H1 (cell line): ENCODE measurements around the gene IL1A. TPM values are rescaled to one million over a fixed set of nuclear protein-coding genes. Genes with fewer than 3 reads are reported as not detected.
A peak's percentile ranks its signal among the peaks of the same experiment; 100 is the strongest.

Experiments
- ASH2L ChIP-seq: fragments of 200-600, 300-600 bp; sonication (generic); IDR thresholded peaks from one replicate; pipeline ENCODE4 v1.7.1; 2017; ENCODE audit warnings: low read length
- CBX5 ChIP-seq: fragments of 300-800, 300-1000 bp; sonication (generic); IDR thresholded peaks from 2 replicates; pipeline ENCODE4 v1.7.1; 2016; ENCODE audit warnings: antibody characterized with exemption, low read length, low read depth
- CEBPB ChIP-seq: IDR thresholded peaks from 2 replicates; pipeline ENCODE4 v1.6.1; 2012; ENCODE audit warnings: low read depth, low read length
- CHD1 ChIP-seq: IDR thresholded peaks from 2 replicates; pipeline ENCODE4 v1.6.1; 2012; ENCODE audit warnings: low read depth, low read length, improper control_type of control experiment
- CTBP2 ChIP-seq: IDR thresholded peaks from 2 replicates; pipeline ENCODE4 v1.7.0; 2011; ENCODE audit warnings: borderline replicate concordance, mild to moderate bottlenecking, moderate library complexity, mixed read lengths, low read length; ENCODE audit not compliant: insufficient read depth, insufficient read length
- E2F6 ChIP-seq: IDR thresholded peaks from 2 replicates; pipeline ENCODE4 v1.6.1; 2012; ENCODE audit warnings: inconsistent platforms
- EP300 ChIP-seq, 2 experiments: IDR thresholded peaks; 1 replicate in 1 of 2; 2 replicates in 1 of 2; pipeline ENCODE4 v1.6.1; 2011 to 2012; ENCODE audit warnings: low read depth in 2 of 2, low read length in 2 of 2, mild to moderate bottlenecking in 2 of 2, borderline replicate concordance in 1 of 2, inconsistent platforms in 1 of 2, moderate library complexity in 1 of 2
- FOSL1 ChIP-seq: IDR thresholded peaks from 2 replicates; pipeline ENCODE4 v1.6.1; 2011; ENCODE audit warnings: mild to moderate bottlenecking, low read depth, low read length, moderate library complexity; ENCODE audit not compliant: insufficient read depth
- GTF2F1 ChIP-seq: IDR thresholded peaks from 2 replicates; pipeline ENCODE4 v1.6.1; 2012; ENCODE audit warnings: low read depth, low read length, improper control_type of control experiment, borderline replicate concordance
- HDAC2 ChIP-seq, 2 experiments: fragments of 300-600 bp in 1 of 2; sonication (generic) in 1 of 2; IDR thresholded peaks; 2 replicates each; pipeline ENCODE4 v1.6.1; 2011 to 2012; ENCODE audit warnings: low read depth in 2 of 2, low read length in 2 of 2, mild to moderate bottlenecking in 2 of 2, moderate library complexity in 2 of 2, borderline replicate concordance in 1 of 2, inconsistent platforms in 1 of 2
- JUND ChIP-seq: IDR thresholded peaks from 2 replicates; pipeline ENCODE4 v1.6.1; 2011; ENCODE audit warnings: mild to moderate bottlenecking, improper control_type of control experiment, low read length
- KDM1A ChIP-seq: fragments of 200-600, 300-600 bp; sonication (generic); IDR thresholded peaks from 2 replicates; pipeline ENCODE4 v1.7.1; 2016; ENCODE audit warnings: mild to moderate bottlenecking, low read length, borderline replicate concordance
- KDM4A ChIP-seq: IDR thresholded peaks from one replicate; pipeline ENCODE4 v1.7.1; 2012; ENCODE audit warnings: low read depth, mild to moderate bottlenecking, moderate library complexity, low read length, inconsistent platforms; ENCODE audit not compliant: severe bottlenecking
- MAX ChIP-seq: IDR thresholded peaks from 2 replicates; pipeline ENCODE4 v1.6.1; 2012; ENCODE audit warnings: inconsistent platforms
- NANOG ChIP-seq: IDR thresholded peaks from 2 replicates; pipeline ENCODE4 v1.6.1; 2011; ENCODE audit warnings: low read length, low read depth, mild to moderate bottlenecking, inconsistent platforms; ENCODE audit not compliant: insufficient read depth, poor library complexity, severe bottlenecking
- PHF8 ChIP-seq: fragments of 200-600 bp; sonication (generic); conservative IDR thresholded peaks from 2 replicates; pipeline ENCODE4 v1.7.1; 2012; ENCODE audit warnings: low read depth, mild to moderate bottlenecking, inconsistent platforms, low read length, moderate library complexity
- POLR2A ChIP-seq, 2 experiments: IDR thresholded peaks; 1 replicate in 1 of 2; 2 replicates in 1 of 2; pipeline ENCODE4 v1.6.1; 2011; ENCODE audit warnings: low read depth in 2 of 2, low read length in 2 of 2, mild to moderate bottlenecking in 2 of 2; ENCODE audit errors: control extremely low read depth in 1 of 2
- POU5F1 ChIP-seq: IDR thresholded peaks from 2 replicates; pipeline ENCODE4 v1.6.1; 2011; ENCODE audit warnings: low read depth, mild to moderate bottlenecking, low read length, moderate library complexity
- RXRA ChIP-seq: IDR thresholded peaks from 2 replicates; pipeline ENCODE4 v1.6.1; 2011; ENCODE audit warnings: low read depth, mild to moderate bottlenecking, low read length, moderate library complexity; ENCODE audit not compliant: insufficient read depth
- SP1 ChIP-seq: IDR thresholded peaks from 2 replicates; pipeline ENCODE4 v1.6.1; 2011; ENCODE audit warnings: low read depth, low read length
- SUZ12 ChIP-seq: fragments of 200-600 bp; sonication (generic); IDR thresholded peaks from 2 replicates; pipeline ENCODE4 v1.6.1; 2012; ENCODE audit warnings: mild to moderate bottlenecking, inconsistent platforms, low read length, moderate library complexity, mixed read lengths
- TEAD4 ChIP-seq: IDR thresholded peaks from 2 replicates; pipeline ENCODE4 v1.6.1; 2012; ENCODE audit warnings: low read depth, low read length, inconsistent platforms, mixed read lengths
- polyA plus RNA-seq, 7 experiments: library from polyadenylated mRNA; depleted of rRNA in 3 of 7; stranded (reverse) in 5 of 7; unstranded in 2 of 7; fragments of >200 nt in 5 of 7; fragments of 200-250 nt in 2 of 7; gene quantifications; 1 replicate in 5 of 7; 2 replicates in 1 of 7; 4 replicates in 1 of 7; pipeline versions ENCODE4 v1.2.1 to v1.2.3, GENCODE V29; 2011 to 2013; ENCODE audit warnings: missing spikeins in 2 of 7, mixed read lengths in 2 of 7
- total RNA-seq: library from RNA; stranded (reverse); fragmentation: NEBNext Ultra II Directional; extraction: Animal tissue kit (Norgen Biotek cat#: 25700); gene quantifications from 2 replicates; pipeline ENCODE4 v1.2.1, GENCODE V29; 2021

Gene IL1A
- total and polyA plus RNA-seq, 2 of the 8 experiments (the other 6 are each of a cell fraction or from before 2014, with no cell fraction given) = 0.32 to 0.74 TPM

- TF ChIP-seq EP300 (IDR thresholded peaks at IDR 0.05; ENCODE audit: borderline replicate concordance in 1 of 2, low read depth in 2 of 2, low read length in 2 of 2) = no peak
- no peak for TF ChIP-seq JUND
- no peak for TF ChIP-seq CTBP2
- no peak for TF ChIP-seq NANOG
- TF ChIP-seq RXRA = no peak
- peak; percentile 93 for TF ChIP-seq KDM4A
- peak; percentile 40; the same call in 1 of the 2 replicates for TF ChIP-seq PHF8
- TF ChIP-seq SUZ12 = no peak
- TF ChIP-seq MAX = peak; percentile 56
- TF ChIP-seq SP1 = peak; percentile 82
- TF ChIP-seq CEBPB = no peak
- no peak for TF ChIP-seq POU5F1
- TF ChIP-seq ASH2L = peak; percentile 81
- no peak for TF ChIP-seq KDM1A
- peak; percentile 46 to 97; a peak in 2 of 4 replicates for TF ChIP-seq HDAC2 (IDR thresholded peaks at IDR 0.05; ENCODE audit: borderline replicate concordance in 1 of 2, low read depth in 2 of 2, low read length in 2 of 2)
- TF ChIP-seq CHD1 = no peak
- TF ChIP-seq CBX5 = no peak
- TF ChIP-seq POLR2A (IDR thresholded peaks at IDR 0.05; ENCODE audit: control extremely low read depth in 1 of 2, low read depth in 2 of 2, low read length in 2 of 2) = peak in 1 of 2 experiments; percentile 36; a peak in 1 of 3 replicates
- no peak for TF ChIP-seq GTF2F1
- TF ChIP-seq TEAD4 = no peak
- TF ChIP-seq E2F6 = no peak; the same call in 1 of the 2 replicates
- no peak for TF ChIP-seq FOSL1
These were observed 19.9 kb downstream of the IL1A start, which contains the start of gene CKAP2L (continued) for GRCh38 chr2:112764071-112765044.
